HCT116 (cell line): ENCODE data around the gene SIRT7. TPM values are rescaled to one million over a fixed set of nuclear protein-coding genes. Genes with fewer than 3 reads are reported as not detected.

Source experiments
- ATAC-seq: fragments of 200-7000 bp; cut with Tn5 transposase; 2 replicates; pipeline ENCODE4 v1.9.1; 2020; ENCODE audit warnings: mild to moderate bottlenecking, moderate library complexity
- BruUV-seq: library from RNA; stranded (reverse); fragments of 400-500 nt; replicated peaks from 2 replicates; lab custom pipeline; 2021; lab: Mats Ljungman, UMichigan
- CTCF ChIA-PET: fragments of 300-600 bp; sonication (Branson Sonifier 250); formaldehyde crosslinking; loops from one replicate; lab custom pipeline; 2021; ENCODE audit warnings: antibody characterized with exemption; lab: Charles Lee
- POLR2A ChIA-PET: fragments of 300-600, 350-600 bp; sonication (Branson Sonifier 250); formaldehyde crosslinking; loops from one replicate; lab custom pipeline; 2021; ENCODE audit warnings: antibody characterized with exemption; lab: Charles Lee
- RAD21 ChIA-PET, 2 experiments: fragments of 300-600 bp; sonication (Branson Sonifier 250); formaldehyde crosslinking; loops; one replicate each; lab custom pipeline; 2023; ENCODE audit warnings: low total read pairs in 2 of 2; ENCODE audit not compliant: uncharacterized antibody in 2 of 2, unreplicated experiment in 2 of 2, low non-redundant PET in 1 of 2; lab: Charles Lee
- DNase-seq: peaks from one replicate; pipeline ENCODE4 v3.0.0-alpha.2; 2010; ENCODE audit warnings: low read depth, low spot score
- H2AFZ ChIP-seq: fragments of 200-600 bp; shearing (Covaris generic), sonication (generic); 2 replicates; pipeline ENCODE4 v1.6.1; 2017; ENCODE audit warnings: low read depth, mixed run types, mixed read lengths, antibody characterized with exemption, low read length; ENCODE audit not compliant: poor library complexity, severe bottlenecking
- H3K27ac ChIP-seq: 2 replicates; pipeline ENCODE4 v1.5.1; 2012; ENCODE audit warnings: low read depth, low read length
- H3K27me3 ChIP-seq: fragments of 200-600 bp; sonication (generic); 2 replicates; pipeline ENCODE4 v1.6.1; 2016; ENCODE audit warnings: mixed run types, low read length, mixed read lengths; ENCODE audit not compliant: insufficient read depth
- H3K36me3 ChIP-seq, 2 experiments: fragments of 200-500 bp in 1 of 2; fragments of 200-600 bp in 1 of 2; sonication (Bioruptor generic) in 1 of 2; sonication (generic) in 1 of 2; 2 replicates each; pipeline versions ENCODE4 v1.5.1 to v1.6.1; 2014 to 2016; ENCODE audit warnings: low read length in 2 of 2, inconsistent platforms in 1 of 2, mixed read lengths in 1 of 2, mixed run types in 1 of 2; ENCODE audit not compliant: insufficient read depth in 2 of 2, control insufficient read depth in 1 of 2
- H3K4me1 ChIP-seq, 2 experiments: fragments of 200-600 bp in 1 of 2; sonication (generic) in 1 of 2; 2 replicates each; pipeline versions ENCODE4 v1.5.1 to v1.6.1; 2012 to 2017; ENCODE audit warnings: low read length in 2 of 2, inconsistent platforms in 1 of 2, mild to moderate bottlenecking in 1 of 2, mixed read lengths in 1 of 2, mixed run types in 1 of 2, moderate library complexity in 1 of 2; ENCODE audit not compliant: insufficient read depth in 2 of 2, control insufficient read depth in 1 of 2
- H3K4me2 ChIP-seq: fragments of 200-600 bp; sonication (generic); 2 replicates; pipeline ENCODE4 v1.6.1; 2017; ENCODE audit warnings: mixed run types, low read length, mixed read lengths
- H3K4me3 ChIP-seq, 2 experiments: fragments of 200-600 bp in 1 of 2; sonication (generic) in 1 of 2; replicated peaks in 1 of 2; 2 replicates each; pipeline ENCODE4 v1.5.1; 2011 to 2016; ENCODE audit warnings: low read length in 2 of 2, control low read depth in 1 of 2, low read depth in 1 of 2, mild to moderate bottlenecking in 1 of 2, mixed read lengths in 1 of 2, mixed run types in 1 of 2
- H3K79me2 ChIP-seq: fragments of 200-600 bp; sonication (generic); 2 replicates; pipeline ENCODE4 v1.6.1; 2017; ENCODE audit warnings: mild to moderate bottlenecking, mixed run types, low read length, moderate library complexity, mixed read lengths; ENCODE audit not compliant: insufficient read depth
- H3K9ac ChIP-seq: fragments of 200-600 bp; sonication (generic); 2 replicates; pipeline ENCODE4 v1.6.1; 2016; ENCODE audit warnings: low read length, mixed read lengths
- H3K9me2 ChIP-seq: fragments of 200-600 bp; sonication (generic), shearing (Covaris generic); 2 replicates; pipeline ENCODE4 v1.6.1; 2017; ENCODE audit warnings: mixed run types, mild to moderate bottlenecking, moderate library complexity; ENCODE audit not compliant: insufficient read depth
- H3K9me3 ChIP-seq, 2 experiments: fragments of 200-500 bp in 1 of 2; fragments of 200-600 bp in 1 of 2; sonication (Bioruptor generic) in 1 of 2; sonication (generic) in 1 of 2; 2 replicates each; pipeline ENCODE4 v1.6.1; 2014 to 2017; ENCODE audit warnings: low read length in 2 of 2, mixed read lengths in 2 of 2, inconsistent platforms in 1 of 2, low read depth in 1 of 2, mild to moderate bottlenecking in 1 of 2, mixed run types in 1 of 2, moderate library complexity in 1 of 2; ENCODE audit not compliant: control insufficient read depth in 1 of 2, insufficient read depth in 1 of 2
- H4K20me1 ChIP-seq: fragments of 200-600 bp; sonication (generic), shearing (Covaris generic); 2 replicates; pipeline ENCODE4 v1.6.1; 2017; ENCODE audit warnings: mixed run types, mild to moderate bottlenecking, moderate library complexity; ENCODE audit not compliant: insufficient read depth
- CEBPB ChIP-seq: IDR thresholded peaks from 2 replicates; pipeline ENCODE4 v1.6.1; 2012; ENCODE audit warnings: low read depth
- FOSL1 ChIP-seq: IDR thresholded peaks from 2 replicates; pipeline ENCODE4 v1.6.1; 2012; ENCODE audit warnings: low read depth
- POLR2A ChIP-seq: IDR thresholded peaks from 2 replicates; pipeline ENCODE4 v1.7.0; 2011; ENCODE audit warnings: borderline replicate concordance; ENCODE audit not compliant: insufficient read depth, insufficient read length; ENCODE audit errors: extremely low read depth
- SP1 ChIP-seq: IDR thresholded peaks from 2 replicates; pipeline ENCODE4 v1.6.1; 2012; ENCODE audit warnings: low read depth
- ZFX ChIP-seq: fragments of 450-650 bp; IDR thresholded peaks from 2 replicates; pipeline ENCODE4 v1.6.1; 2017
- ZNF274 ChIP-seq: fragments of 200-500 bp; sonication (Bioruptor generic); IDR thresholded peaks from 2 replicates; pipeline ENCODE4 v1.6.1; 2014; ENCODE audit warnings: mild to moderate bottlenecking, low read depth, low read length, inconsistent platforms
- intact Hi-C: fragments of 100-400 bp; cut with micrococcal nuclease; formaldehyde crosslinking; loops from 2 replicates; pipeline ENCODE4 v1.10.0; 2022
- total RNA-seq: library from RNA; stranded (reverse); gene quantifications from one replicate; pipeline ENCODE4 v1.2.1, GENCODE V29; 2021; ENCODE audit not compliant: unreplicated experiment

SIRT7 gene
- total RNA-seq, 1 experiment from 2014 or later: 62.6 TPM

- RAD21 ChIA-PET: no interaction called here
- peaks cover 6 to 33% of the 10 kb centered on the region in 2 experiments; a peak in 2 of 4 replicates for H3K36me3 ChIP-seq
- H3K9ac ChIP-seq: no peak overlapping the region
- POLR2A ChIA-PET: interaction anchor here (1.2 kb wide), 1 partner anchor 91 kb away, joined by 4 read pairs; the partner anchor contains the start of genes CENPX and LRRC45
- peaks cover 16 to 61% of the 10 kb centered on the region in 2 experiments for H3K4me1 ChIP-seq
- no peak overlapping the region for H3K4me3 ChIP-seq
- H3K9me2 ChIP-seq: no peaks in the 10 kb centered on the region
- no peak overlapping the region for H3K27ac ChIP-seq
- H3K9me3 ChIP-seq: no peaks in the 10 kb centered on the region
- intact Hi-C loops: no loop called here
- H3K79me2 ChIP-seq: peaks cover 26% of the 10 kb centered on the region
- no peaks in the 10 kb centered on the region for H4K20me1 ChIP-seq
- BruUV-seq: no TSS peak
- ATAC-seq (no peak), DNase-seq (no peak)
- no peak for TF ChIP-seq CEBPB
- peak; percentile 6 for TF ChIP-seq POLR2A
- CTCF ChIA-PET: interaction anchor here (1.0 kb wide), 1 partner anchor 29 kb away, joined by 4 read pairs; no protein-coding TSS in a partner anchor
- H2AFZ ChIP-seq: no peak overlapping the region
- no peak overlapping the region for H3K4me2 ChIP-seq
- no peaks in the 10 kb centered on the region for H3K27me3 ChIP-seq
Observed at GRCh38 chr17:81931189-81931556, 13.2 kb upstream of the SIRT7 start.

- Histone ChIP-seq H3K4me1 (peaks cover 22 to 61% of the 10 kb centered on the region in 2 experiments), H2AFZ (no peak overlapping the region), H3K9me3 (no peaks in the 10 kb centered on the region), H3K4me2 (no peak overlapping the region), H3K9ac (no peak overlapping the region), H3K9me2 (no peaks in the 10 kb centered on the region), H3K27me3 (no peaks in the 10 kb centered on the region), H3K4me3 (no peak overlapping the region), H3K36me3 (peaks cover 6 to 28% of the 10 kb centered on the region in 2 experiments; a peak in 2 of 4 replicates), H3K79me2 (peaks cover 27% of the 10 kb centered on the region)
- intact Hi-C loops: no loop called here
- ChIA-PET RAD21 (no interaction called here), CTCF (interaction anchor here (1.0 to 1.5 kb wide), 2 partner anchors 29 to 92 kb away, joined by 4 read pairs; partner anchors contain the start of genes CENPX and LRRC45)
- DNase-seq: no peak
- TF ChIP-seq ZFX (no peak), POLR2A (peak; percentile 32), ZNF274 (no peak), SP1 (no peak), FOSL1 (no peak)
- TF ChIP-seq, all 23 proteins: peak for 1
- POLR2A ChIA-PET: interaction anchor here (1.2 kb wide), 1 partner anchor 92 kb away, joined by 4 read pairs; the partner anchor contains the start of genes CENPX and LRRC45
- Histone ChIP-seq H4K20me1 (no peaks in the 10 kb centered on the region), H3K27ac (no peak overlapping the region; the same call in 1 of the 2 replicates)
- BruUV-seq: no TSS peak
- ATAC-seq: no peak
Observed at GRCh38 chr17:81930142-81931125, 12.5 kb upstream of the SIRT7 start.
